VCaP (cell line): ENCODE data around the gene FLRT1.
"Not testable (repeated sequence)": the region's sequence is repeated elsewhere in the genome, so short reads cannot be mapped to it uniquely, and the experiment has no call there.

Source experiments
- H3K27ac ChIP-seq: fragments of 450-650 bp; 2 replicates; pipeline ENCODE4 v1.5.1; 2017
- TF ChIP-seq, protein P1 (sequence below): fragments of 450-650 bp; conservative IDR thresholded peaks from 2 replicates; pipeline ENCODE4 v1.5.1; 2017; ENCODE audit warnings: mild to moderate bottlenecking, moderate library complexity

FLRT1 gene

GRCh38 chr11:64043545-64043944, 7.8 kb downstream of the FLRT1 start:
- TF ChIP-seq, protein P1, sequence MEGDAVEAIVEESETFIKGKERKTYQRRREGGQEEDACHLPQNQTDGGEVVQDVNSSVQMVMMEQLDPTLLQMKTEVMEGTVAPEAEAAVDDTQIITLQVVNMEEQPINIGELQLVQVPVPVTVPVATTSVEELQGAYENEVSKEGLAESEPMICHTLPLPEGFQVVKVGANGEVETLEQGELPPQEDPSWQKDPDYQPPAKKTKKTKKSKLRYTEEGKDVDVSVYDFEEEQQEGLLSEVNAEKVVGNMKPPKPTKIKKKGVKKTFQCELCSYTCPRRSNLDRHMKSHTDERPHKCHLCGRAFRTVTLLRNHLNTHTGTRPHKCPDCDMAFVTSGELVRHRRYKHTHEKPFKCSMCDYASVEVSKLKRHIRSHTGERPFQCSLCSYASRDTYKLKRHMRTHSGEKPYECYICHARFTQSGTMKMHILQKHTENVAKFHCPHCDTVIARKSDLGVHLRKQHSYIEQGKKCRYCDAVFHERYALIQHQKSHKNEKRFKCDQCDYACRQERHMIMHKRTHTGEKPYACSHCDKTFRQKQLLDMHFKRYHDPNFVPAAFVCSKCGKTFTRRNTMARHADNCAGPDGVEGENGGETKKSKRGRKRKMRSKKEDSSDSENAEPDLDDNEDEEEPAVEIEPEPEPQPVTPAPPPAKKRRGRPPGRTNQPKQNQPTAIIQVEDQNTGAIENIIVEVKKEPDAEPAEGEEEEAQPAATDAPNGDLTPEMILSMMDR = no peak
- no peak overlapping the region for H3K27ac ChIP-seq

- TF ChIP-seq, protein P1 = no peak
- no peak overlapping the region for H3K27ac ChIP-seq
Observed at GRCh38 chr11:64044730-64045393, 9.1 kb downstream of the FLRT1 start.

DNA sequence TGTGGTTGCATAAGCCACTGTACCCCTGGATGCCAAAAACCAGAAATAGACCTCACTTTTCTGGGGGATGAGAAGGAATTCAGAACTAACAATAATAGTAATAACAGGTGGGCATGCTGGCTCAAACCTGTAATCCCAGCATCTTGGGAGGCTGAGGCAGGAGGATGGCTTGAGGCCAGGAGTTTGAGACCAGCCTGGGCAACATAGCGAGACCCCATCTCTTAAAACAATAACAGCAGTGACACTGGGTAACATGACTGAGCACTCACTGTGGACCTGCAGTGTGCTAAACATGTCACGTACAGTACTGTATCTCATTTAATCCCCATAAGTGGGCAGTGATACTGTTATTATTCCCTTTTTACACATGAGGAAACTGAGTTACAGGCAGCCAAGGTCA, 10.0 kb downstream of the FLRT1 start:
- TF ChIP-seq, protein P1 = no peak
- no peak overlapping the region for H3K27ac ChIP-seq

GRCh38 chr11:64047373-64047772, 11.6 kb downstream of the FLRT1 start:
- not testable (repeated sequence) for H3K27ac ChIP-seq

DNA sequence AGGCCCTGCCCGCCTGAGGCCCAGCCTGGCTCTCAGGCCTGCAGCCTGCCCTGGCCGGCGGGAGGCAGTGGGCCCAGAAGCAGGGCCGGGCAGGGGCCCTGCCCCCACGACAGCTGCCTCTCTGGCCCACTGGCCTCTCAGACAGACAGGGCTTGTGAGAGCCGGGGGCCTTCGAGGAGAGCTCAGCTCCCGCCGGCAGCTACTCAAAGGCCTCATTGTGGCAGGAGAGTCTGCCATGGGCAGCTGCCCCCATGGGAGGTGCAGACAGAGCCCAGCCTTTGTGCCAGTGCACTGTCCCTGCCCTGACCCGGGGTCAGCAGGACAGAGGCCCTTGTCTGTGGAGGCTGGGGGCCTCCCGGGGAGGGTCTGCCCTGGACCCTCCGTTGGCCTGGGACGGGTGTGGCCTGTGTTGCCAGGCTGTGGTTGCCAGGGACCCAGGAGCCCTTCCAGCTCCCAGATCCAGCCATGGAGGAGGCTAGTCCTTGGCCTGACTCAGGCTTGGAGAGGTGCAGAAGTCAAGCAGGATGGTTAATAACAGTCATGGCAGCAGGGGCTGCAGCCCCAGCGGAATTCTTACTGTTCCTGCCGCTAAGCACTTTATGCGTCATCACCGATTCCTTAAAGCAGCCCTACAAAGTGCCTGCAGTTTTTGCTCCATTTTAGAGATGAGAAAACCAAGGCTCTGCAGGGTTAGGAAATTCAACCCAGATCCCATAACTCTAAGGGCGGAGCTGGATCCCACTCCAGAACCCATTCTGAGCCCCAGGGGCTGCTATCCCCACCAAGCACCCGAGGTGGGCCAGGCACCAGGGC, 12.5 kb downstream of the FLRT1 start:
- no peak overlapping the region for H3K27ac ChIP-seq
- TF ChIP-seq, protein P1 = no peak

DNA sequence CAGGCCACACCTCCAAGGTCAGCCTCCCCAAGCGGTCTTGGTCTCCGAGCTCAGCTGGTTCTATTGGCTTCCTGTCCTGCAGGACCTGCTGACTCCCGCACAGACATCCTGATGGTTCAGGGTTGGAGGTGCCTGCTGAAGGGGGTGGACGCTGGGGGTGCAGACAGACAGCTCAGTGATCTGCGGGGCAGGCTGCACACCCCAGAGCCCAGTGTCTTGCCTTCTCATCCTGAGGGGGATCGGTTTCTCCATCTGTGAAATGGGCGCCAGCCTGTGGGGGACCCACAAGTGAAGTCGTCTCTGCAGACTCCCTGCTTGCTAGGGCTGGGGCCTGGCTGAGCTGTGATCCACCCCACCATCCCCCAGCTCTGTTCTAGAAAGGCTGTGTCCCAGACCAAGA, 13.8 kb downstream of the FLRT1 start:
- H3K27ac ChIP-seq = no peak overlapping the region
- TF ChIP-seq, protein P1 = no peak

DNA sequence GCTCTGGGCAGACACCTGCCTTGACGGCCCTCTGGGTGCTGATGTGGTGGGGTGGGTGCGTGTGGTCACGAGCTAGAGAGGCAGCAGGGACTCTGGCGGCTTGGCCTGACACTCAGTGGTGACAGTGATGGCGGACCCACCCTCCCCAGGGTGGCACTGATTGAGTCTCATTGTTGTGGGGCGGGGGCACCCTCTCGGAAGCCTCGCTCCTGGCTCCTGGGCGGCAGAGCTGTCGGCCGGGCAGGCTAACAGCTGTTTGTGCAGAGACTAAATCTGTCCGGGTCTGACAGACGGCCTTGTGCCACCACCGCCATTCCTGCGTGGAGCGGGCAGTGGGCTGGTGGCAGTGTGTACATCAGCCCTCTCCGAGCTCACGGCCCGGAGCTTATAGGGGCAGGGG, 15.6 kb downstream of the FLRT1 start:
- TF ChIP-seq, protein P1 = no peak
- no peak overlapping the region for H3K27ac ChIP-seq

DNA sequence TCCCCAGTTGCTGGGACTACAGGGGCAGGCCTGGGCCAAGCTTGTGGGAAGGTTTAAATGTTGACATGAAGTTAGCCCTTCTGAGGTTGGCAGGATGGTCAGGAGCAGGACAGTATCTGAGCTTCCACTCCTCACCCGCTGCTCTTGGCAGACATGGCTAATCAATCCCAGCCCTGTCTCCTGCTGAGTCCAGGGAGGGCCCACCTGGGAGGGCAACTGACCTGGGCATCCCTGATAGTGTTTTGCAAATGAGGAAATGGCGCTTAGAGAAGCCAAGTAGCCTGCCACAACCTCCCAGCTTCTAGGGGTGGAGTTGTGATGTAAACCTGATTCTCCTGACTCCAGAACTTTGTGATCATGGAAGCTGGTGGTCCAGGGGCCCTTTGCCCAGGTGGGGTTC, 16.7 kb downstream of the FLRT1 start:
- TF ChIP-seq, protein P1 = no peak
- no peak overlapping the region for H3K27ac ChIP-seq
